Suppressor macrophage treated with lipopolysaccharide for 4 hours (primary cell): ENCODE measurements around the gene A4GALT.

Experiments
- DNase-seq: peaks from one replicate; pipeline ENCODE4 v3.0.0-alpha.2; 2020

Gene A4GALT

DNA sequence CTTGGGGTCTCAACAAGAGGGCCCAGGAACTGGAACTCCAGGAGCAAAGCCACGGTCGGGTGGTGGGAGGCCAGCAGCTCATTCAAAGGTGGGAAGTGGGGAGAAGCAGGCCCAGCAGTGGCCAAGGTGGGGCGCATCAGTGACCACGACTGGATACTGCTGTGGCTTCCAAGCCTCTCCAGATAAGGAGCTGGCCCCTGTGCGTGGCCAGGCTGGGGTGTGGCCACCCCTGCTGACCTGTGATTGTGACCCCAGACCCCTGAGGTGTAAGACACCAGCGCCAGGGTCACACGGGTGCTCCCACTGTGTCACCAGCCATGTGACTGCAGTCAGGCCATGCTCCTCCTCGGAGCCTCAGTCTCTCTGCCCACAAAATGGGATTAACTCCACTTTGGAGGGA is 20.3 kb downstream of the A4GALT start:
- no peak for DNase-seq

DNA sequence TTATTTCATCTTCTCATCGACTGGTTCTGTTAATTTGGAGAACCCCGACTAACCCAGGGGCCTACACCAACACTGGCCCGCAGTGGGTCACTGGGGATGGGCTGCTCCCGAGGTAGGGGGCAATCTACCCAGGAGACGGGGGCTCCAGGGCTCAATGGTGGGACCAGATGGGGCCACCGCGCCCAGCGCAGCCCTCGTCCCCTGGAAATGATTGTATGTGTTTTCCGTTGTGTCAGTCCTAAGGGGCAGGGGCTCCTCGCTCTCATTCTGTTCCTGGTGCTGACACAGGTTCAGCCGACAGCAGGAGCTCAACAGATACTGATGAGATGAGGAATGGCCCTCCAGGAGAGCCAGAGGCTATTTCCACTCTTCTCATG is 20.7 kb downstream of the A4GALT start:
- no peak for DNase-seq

GRCh38 chr22:42699281-42699975 is 21.2 kb downstream of the A4GALT start:
- no peak for DNase-seq

DNA sequence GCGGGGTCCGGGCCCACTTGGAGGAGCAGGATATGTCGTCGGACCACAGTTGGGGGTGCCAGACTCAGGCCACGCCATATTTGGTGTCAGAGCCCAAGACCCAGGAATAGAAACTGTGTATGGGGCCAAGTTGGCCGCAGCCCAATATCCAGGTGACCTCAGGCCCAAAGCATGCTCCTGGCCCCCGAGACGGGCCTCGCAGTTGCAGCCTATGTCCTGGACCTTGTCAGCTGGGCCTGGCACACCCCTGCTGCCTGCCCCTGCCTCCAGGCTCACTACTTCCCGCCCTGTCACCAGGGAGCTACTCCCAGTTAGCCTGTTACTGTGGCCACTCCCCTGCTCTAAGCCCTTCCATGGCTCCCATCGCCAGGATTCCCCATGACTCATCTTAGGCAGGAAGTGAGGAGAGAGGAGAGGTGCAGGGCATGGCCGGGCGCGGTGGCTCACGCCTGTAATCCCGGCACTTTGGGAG is 23.1 kb downstream of the A4GALT start:
- DNase-seq = no peak

- no peak for DNase-seq
Observed at GRCh38 chr22:42696331-42696967, 24.2 kb downstream of the A4GALT start.

- no peak for DNase-seq
Observed at GRCh38 chr22:42695294-42695693, 25.4 kb downstream of the A4GALT start.

DNA sequence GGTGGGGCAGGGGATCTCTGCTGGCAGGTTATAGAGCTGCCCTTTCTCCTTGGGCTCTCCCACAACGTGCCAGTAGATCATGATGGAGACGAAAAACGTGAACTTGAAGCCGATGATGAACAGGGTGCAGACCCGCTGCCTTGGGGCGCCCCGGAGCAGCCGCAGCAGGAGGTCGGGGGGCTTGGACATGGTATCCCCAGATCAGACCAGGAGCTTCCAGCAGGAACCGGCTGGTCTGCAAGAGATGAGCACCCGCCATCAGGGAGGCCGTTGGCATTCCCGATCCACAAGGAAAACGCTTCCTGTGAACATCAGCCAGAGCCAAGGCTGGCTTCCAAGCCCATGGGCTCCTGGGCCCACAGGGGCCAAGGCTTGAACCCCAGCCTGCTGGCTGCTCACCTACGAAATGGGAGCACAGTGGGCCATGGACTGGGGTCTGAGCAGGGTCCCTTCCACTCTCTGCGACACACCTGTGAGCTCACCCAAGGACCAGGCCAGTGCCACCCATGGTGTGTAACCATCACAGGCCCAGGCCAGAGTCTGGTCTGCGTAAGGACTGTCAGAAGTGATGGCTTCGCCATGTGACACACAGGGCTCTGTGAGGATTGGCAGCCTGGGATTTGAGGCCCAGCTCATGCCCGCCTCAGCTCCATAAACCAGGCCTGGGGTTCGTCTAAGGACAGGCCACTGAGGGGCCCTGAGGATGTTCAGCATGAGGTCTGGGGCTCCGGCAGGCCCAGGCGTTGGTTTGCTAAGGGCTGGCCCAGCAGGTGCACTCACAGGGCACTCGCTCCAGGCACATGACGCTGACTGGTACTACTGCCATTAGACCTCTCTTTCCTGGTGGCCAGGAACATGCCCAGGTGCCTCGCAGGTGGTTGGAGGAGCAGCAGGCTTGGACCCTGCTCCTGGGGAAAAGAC is 26.6 kb downstream of the A4GALT start:
- DNase-seq = no peak

- DNase-seq = no peak
Observed at GRCh38 chr22:42693055-42693762, 27.5 kb downstream of the A4GALT start.

GRCh38 chr22:42692239-42693054 is 28.2 kb downstream of the A4GALT start:
- no peak for DNase-seq

DNA sequence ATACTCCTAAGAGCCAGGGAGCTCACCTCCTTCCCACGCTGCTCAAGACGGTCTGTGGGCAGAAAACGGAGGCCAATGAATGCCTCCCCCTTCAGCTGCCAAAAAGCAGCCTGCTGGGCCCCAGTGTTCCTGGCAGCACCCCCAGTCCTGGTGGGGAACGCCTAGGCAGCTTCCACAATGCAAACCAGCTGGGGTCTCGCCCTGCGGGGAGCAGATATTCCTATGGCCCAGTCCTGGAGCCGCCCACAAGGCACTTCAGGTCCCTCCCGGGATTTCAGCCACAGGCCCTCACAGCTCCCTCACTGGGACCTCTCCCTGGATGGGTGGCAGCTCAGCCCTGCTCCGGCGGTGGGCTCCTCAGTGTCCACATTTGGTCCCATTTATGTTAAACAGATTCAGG is 29.2 kb downstream of the A4GALT start:
- DNase-seq = no peak

- no peak for DNase-seq
Observed at GRCh38 chr22:42688241-42689211, 32.1 kb downstream of the A4GALT start.

DNA sequence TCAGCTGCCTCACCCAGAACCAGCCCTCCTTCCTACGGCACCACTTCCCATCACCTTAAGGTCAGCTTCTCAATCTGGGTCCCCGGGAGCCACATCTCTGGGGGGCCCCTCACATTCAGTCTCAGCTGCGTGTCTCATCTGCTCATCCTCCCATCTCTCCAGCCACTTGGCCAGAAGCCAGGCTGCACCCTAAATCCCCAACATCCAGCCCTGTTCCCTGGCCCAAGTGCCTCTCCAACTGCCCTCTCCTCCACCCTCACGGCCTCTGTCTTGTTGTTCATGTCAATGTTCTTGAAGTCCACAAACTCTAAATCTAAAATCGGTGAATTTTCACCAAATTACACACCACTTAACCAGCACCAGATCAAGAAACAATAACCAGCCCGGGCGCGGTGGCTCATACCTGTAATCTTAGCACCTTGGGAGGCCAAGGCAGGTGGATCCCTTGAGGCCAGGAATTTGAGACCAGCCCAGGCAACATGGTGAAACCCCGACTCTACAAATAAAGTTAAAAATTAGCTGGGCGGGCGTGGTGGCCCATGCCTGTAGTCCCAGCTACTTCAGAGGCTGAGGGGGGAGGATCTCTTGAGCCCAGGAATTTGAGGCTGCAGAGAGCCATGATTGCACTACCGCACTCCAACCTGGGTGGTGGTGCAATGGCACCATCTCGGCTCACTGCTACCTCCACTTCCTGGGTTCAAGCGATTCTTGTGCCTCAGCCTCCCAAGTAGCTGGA is 33.7 kb downstream of the A4GALT start:
- DNase-seq = no peak

DNA sequence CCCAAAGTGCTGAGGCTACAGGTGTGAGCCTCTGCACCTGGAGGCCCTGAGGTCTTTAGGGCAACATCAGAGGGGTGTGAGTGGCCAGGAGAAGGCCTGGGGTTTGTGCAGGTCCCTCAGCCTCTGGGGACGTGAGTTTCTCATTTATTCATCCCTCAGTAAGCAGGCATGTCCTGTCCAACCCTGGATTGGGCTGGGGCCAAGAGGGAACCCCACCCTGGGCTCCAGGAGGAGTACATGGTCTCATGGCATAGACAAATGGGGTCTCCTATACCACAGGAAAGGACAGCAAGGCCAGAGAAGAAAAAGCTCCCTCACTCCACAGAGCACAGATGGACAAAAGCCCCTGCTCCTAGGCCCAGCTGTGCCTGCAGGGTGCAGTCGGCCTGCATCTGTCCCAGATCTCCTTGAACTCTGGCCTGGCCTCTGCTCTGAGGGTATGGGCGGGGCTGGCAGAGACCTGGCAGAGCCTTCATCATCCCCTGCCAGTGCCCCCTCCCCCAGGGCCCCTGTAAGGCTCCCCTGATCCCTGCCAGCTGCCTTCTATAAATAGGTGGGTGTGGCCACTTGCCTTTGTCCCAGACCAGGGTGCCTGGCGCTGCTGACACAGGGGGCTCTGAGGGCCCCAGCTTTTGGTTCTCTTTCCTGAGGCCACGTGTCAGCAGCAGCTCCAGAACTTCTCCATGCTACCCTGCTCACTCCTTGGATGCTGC is 34.6 kb downstream of the A4GALT start:
- no peak for DNase-seq

- DNase-seq = no peak
Observed at GRCh38 chr22:42684462-42685195, 36.0 kb downstream of the A4GALT start.

DNA sequence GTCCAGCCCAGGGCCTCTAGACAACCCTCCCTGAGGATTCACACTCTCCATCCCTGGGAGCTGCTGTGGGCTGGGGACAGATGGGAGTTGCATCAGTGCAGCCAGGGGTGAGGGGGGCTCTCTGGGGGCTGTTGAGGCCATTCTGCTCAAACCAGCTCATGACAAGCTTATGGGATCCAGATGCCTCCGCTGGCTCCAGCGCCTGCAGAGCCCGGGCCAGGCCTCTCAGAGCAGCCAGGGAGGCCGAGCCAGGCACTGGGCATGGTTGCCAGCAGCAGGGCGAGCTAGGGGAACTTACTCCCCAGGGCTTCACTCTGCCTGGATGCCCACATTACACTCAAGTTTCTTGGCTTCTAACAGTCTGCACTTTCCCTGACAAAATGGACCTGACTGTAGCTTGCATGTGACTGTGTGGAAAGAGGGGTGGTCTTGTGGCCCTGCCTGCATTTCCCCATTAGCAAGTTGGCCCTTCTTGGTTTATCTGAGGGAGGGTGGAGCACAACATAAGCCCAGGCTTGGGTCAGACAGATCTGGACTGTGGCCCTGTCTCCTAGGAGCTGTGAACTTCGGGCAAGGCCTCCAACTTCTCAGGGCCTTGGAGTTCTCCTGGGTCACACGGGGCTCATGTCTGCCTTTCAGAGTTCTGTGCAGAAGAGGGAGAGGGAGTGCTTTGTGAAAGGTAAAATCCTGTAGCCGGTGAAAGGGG is 36.9 kb downstream of the A4GALT start:
- no peak for DNase-seq

DNA sequence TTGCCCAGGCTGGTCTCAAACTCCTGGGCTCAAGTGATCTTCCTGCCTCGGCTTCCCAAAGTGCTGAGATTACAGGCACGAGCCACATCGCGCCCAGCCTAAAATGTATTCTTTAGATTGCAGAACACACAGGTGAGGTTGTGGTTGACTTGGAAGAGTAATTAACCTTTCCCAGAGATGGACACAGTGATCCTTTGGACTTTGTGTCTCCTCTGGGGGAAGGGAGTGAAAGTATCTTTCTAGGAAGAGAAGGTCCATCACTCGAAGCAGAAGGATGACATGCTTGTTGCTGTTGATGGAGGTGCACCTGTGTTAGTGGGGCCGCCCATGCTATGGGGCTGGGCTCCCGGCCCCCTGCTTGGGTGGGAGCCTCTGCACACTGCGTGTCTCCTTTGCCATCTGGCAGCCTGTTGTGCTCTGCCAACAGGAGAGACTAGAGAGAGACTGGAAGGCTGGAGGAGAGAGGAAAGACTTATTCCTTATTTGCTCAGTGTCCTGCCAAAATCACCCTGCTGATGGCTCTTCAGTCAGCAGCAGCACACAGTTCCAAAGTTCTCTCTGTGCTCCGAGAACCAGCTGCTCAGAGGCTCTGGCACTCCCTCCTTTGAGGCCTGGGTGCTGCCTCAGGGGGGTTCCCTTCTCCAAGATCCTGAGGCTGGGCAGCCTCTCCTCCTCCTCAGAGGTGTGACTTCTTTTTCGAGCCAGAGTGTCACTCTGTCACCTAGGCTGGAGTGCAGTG is 38.4 kb downstream of the A4GALT start:
- no peak for DNase-seq

- DNase-seq = peak; percentile 94
Observed at GRCh38 chr22:42680648-42681047, 40.0 kb downstream of the A4GALT start.
